Stimulated activated memory B cell treated with anti-CD40 and anti-IgM and Interleukin-4, amounts not matched to agents 10 μg/mL and 1 μg/mL and 100 μg/mL, for 72 hours (primary cell): Measurements from ENCODE around the gene TSC22D4.
A peak's percentile ranks its signal among the peaks of the same experiment; 100 is the strongest.

ENCODE experiments used
- ATAC-seq: fragments of 150-1000 bp; cut with Tn5 transposase; 2 replicates; pipeline ENCODE4 v1.10.0; 2021
- H3K27ac Mint-ChIP-seq: one replicate; pipeline ENCODE4 v1.8.0; 2022; ENCODE audit warnings: mild to moderate bottlenecking, mixed read lengths
- H3K27me3 Mint-ChIP-seq: one replicate; pipeline ENCODE4 v1.8.0; 2022; ENCODE audit warnings: mixed read lengths
- H3K36me3 Mint-ChIP-seq: one replicate; pipeline ENCODE4 v1.8.0; 2022; ENCODE audit warnings: mixed read lengths
- H3K4me1 Mint-ChIP-seq: one replicate; pipeline ENCODE4 v1.8.0; 2022; ENCODE audit warnings: mixed read lengths
- H3K4me3 Mint-ChIP-seq: one replicate; pipeline ENCODE4 v1.8.0; 2022; ENCODE audit warnings: mild to moderate bottlenecking, moderate library complexity, mixed read lengths
- H3K9me3 Mint-ChIP-seq: one replicate; pipeline ENCODE4 v1.8.0; 2022; ENCODE audit warnings: mixed read lengths

TSC22D4 gene

GRCh38 chr7:100432053-100432452, 47.0 kb downstream of the TSC22D4 start:
- H3K27me3 Mint-ChIP-seq: no peaks in the 10 kb centered on the region
- H3K4me1 Mint-ChIP-seq: peaks cover 50% of the 10 kb centered on the region
- no peak for ATAC-seq
- peak overlapping the region; percentile 34 for H3K4me3 Mint-ChIP-seq
- peaks cover 37% of the 10 kb centered on the region for H3K36me3 Mint-ChIP-seq
- no peaks in the 10 kb centered on the region for H3K9me3 Mint-ChIP-seq
- H3K27ac Mint-ChIP-seq: peak overlapping the region; percentile 85

- H3K4me3 Mint-ChIP-seq: peak overlapping the region; percentile 34
- no peak for ATAC-seq
- peaks cover 50% of the 10 kb centered on the region for H3K4me1 Mint-ChIP-seq
- H3K9me3 Mint-ChIP-seq: no peaks in the 10 kb centered on the region
- H3K27me3 Mint-ChIP-seq: no peaks in the 10 kb centered on the region
- H3K36me3 Mint-ChIP-seq: peaks cover 34% of the 10 kb centered on the region
- H3K27ac Mint-ChIP-seq: peak overlapping the region; percentile 93
Observed at GRCh38 chr7:100431286-100431735, 47.7 kb downstream of the TSC22D4 start.

- no peak for ATAC-seq
- Mint-ChIP-seq H3K4me3 (peak overlapping the region; percentile 82), H3K36me3 (peaks cover 31% of the 10 kb centered on the region), H3K27me3 (no peaks in the 10 kb centered on the region), H3K4me1 (peaks cover 50% of the 10 kb centered on the region), H3K27ac (peak overlapping the region; percentile 93), H3K9me3 (no peaks in the 10 kb centered on the region)
Observed at GRCh38 chr7:100430493-100431285, 48.3 kb downstream of the TSC22D4 start.

GRCh38 chr7:100429637-100430492, 49.1 kb downstream of the TSC22D4 start, which contains the start of gene MEPCE:
Gene MEPCE, plus strand, starts transcription at chr7:100429831. Its CDS starts 188 bp downstream, at chr7:100430019.
- Mint-ChIP-seq H3K9me3 (no peaks in the 10 kb centered on the region), H3K27ac (peak within 1 kb of the TSS; percentile 93), H3K4me1 (peaks cover 43% of the 10 kb centered on the region), H3K36me3 (peaks cover 25% of the 10 kb centered on the region), H3K4me3 (peak within 1 kb of the TSS; percentile 96), H3K27me3 (no peaks in the 10 kb centered on the region)
- ATAC-seq: peak; percentile 71

- H3K4me1 Mint-ChIP-seq: peaks cover 36% of the 10 kb centered on the region
- ATAC-seq: peak; percentile 82
- H3K36me3 Mint-ChIP-seq: peaks cover 17% of the 10 kb centered on the region
- peak overlapping the region; percentile 93 for H3K27ac Mint-ChIP-seq
- H3K27me3 Mint-ChIP-seq: no peaks in the 10 kb centered on the region
- no peaks in the 10 kb centered on the region for H3K9me3 Mint-ChIP-seq
- peak overlapping the region; percentile 96 for H3K4me3 Mint-ChIP-seq
Observed at GRCh38 chr7:100428967-100429636, 49.9 kb downstream of the TSC22D4 start.

GRCh38 chr7:100428199-100428966, 50.6 kb downstream of the TSC22D4 start, which contains the start of gene ZCWPW1:
Gene ZCWPW1, minus strand, starts transcription at chr7:100428703. Its CDS starts 8,054 bp downstream, at chr7:100420649.
- H3K4me1 Mint-ChIP-seq: peaks cover 32% of the 10 kb centered on the region
- H3K36me3 Mint-ChIP-seq: peaks cover 10% of the 10 kb centered on the region
- no peaks in the 10 kb centered on the region for H3K9me3 Mint-ChIP-seq
- H3K27ac Mint-ChIP-seq: peak within 1 kb of the TSS; percentile 93
- peak; percentile 77 for ATAC-seq
- H3K27me3 Mint-ChIP-seq: no peaks in the 10 kb centered on the region
- H3K4me3 Mint-ChIP-seq: peak within 1 kb of the TSS; percentile 96

- ATAC-seq: no peak
- H3K27ac Mint-ChIP-seq: peak overlapping the region; percentile 93
- no peaks in the 10 kb centered on the region for H3K27me3 Mint-ChIP-seq
- H3K4me1 Mint-ChIP-seq: peaks cover 31% of the 10 kb centered on the region
- H3K4me3 Mint-ChIP-seq: peak overlapping the region; percentile 96
- no peaks in the 10 kb centered on the region for H3K9me3 Mint-ChIP-seq
- H3K36me3 Mint-ChIP-seq: peaks cover 7% of the 10 kb centered on the region
Observed at GRCh38 chr7:100427762-100428198, 51.2 kb downstream of the TSC22D4 start.

- no peak for ATAC-seq
- no peaks in the 10 kb centered on the region for H3K9me3 Mint-ChIP-seq
- no peak overlapping the region for H3K27ac Mint-ChIP-seq
- no peaks in the 10 kb centered on the region for H3K27me3 Mint-ChIP-seq
- H3K4me1 Mint-ChIP-seq: peaks cover 20% of the 10 kb centered on the region
- no peak overlapping the region for H3K4me3 Mint-ChIP-seq
- peaks cover 7% of the 10 kb centered on the region for H3K36me3 Mint-ChIP-seq
Observed at GRCh38 chr7:100426516-100426915, 52.5 kb downstream of the TSC22D4 start.

GRCh38 chr7:100425347-100425746, 53.7 kb downstream of the TSC22D4 start:
- H3K36me3 Mint-ChIP-seq: peaks cover 7% of the 10 kb centered on the region
- no peaks in the 10 kb centered on the region for H3K9me3 Mint-ChIP-seq
- peaks cover 9% of the 10 kb centered on the region for H3K4me1 Mint-ChIP-seq
- H3K4me3 Mint-ChIP-seq: no peak overlapping the region
- H3K27ac Mint-ChIP-seq: no peak overlapping the region
- no peak for ATAC-seq
- H3K27me3 Mint-ChIP-seq: no peaks in the 10 kb centered on the region

GRCh38 chr7:100423315-100423714, 55.7 kb downstream of the TSC22D4 start:
- Mint-ChIP-seq H3K36me3 (no peaks in the 10 kb centered on the region), H3K4me3 (peak overlapping the region; percentile 41), H3K4me1 (peaks cover 16% of the 10 kb centered on the region), H3K27me3 (no peaks in the 10 kb centered on the region), H3K27ac (peak overlapping the region; percentile 78), H3K9me3 (no peaks in the 10 kb centered on the region)
- peak; percentile 61 for ATAC-seq

- Mint-ChIP-seq H3K27ac (peak overlapping the region; percentile 57), H3K4me3 (no peak overlapping the region), H3K4me1 (peaks cover 22% of the 10 kb centered on the region), H3K27me3 (no peaks in the 10 kb centered on the region), H3K9me3 (no peaks in the 10 kb centered on the region), H3K36me3 (peaks cover 10% of the 10 kb centered on the region)
- ATAC-seq: no peak
Observed at GRCh38 chr7:100419660-100420226, 59.3 kb downstream of the TSC22D4 start.

- peak overlapping the region; percentile 57 for H3K27ac Mint-ChIP-seq
- peaks cover 22% of the 10 kb centered on the region for H3K4me1 Mint-ChIP-seq
- H3K4me3 Mint-ChIP-seq: no peak overlapping the region
- no peaks in the 10 kb centered on the region for H3K27me3 Mint-ChIP-seq
- H3K36me3 Mint-ChIP-seq: peaks cover 10% of the 10 kb centered on the region
- ATAC-seq: peak; percentile 53
- no peaks in the 10 kb centered on the region for H3K9me3 Mint-ChIP-seq
Observed at GRCh38 chr7:100418930-100419659, 59.9 kb downstream of the TSC22D4 start.
